K562 (cell line): ENCODE results near the gene PPP1R3E. TPM values are rescaled to one million over a fixed set of nuclear protein-coding genes. Genes with fewer than 3 reads are reported as not detected.

Experiments
- BACH1 ChIP-seq: fragments of 200-800 bp; sonication (Bioruptor generic); IDR thresholded peaks from 2 replicates; pipeline ENCODE4 v1.6.1; 2016; ENCODE audit warnings: missing genetic modification characterization, missing compliant biosample characterization
- CHD1 ChIP-seq: fragments of 200-600 bp; sonication (generic); IDR thresholded peaks from one replicate; pipeline ENCODE4 v1.6.1; 2012; ENCODE audit warnings: mild to moderate bottlenecking, moderate library complexity, low read length, inconsistent platforms
- CHD4 ChIP-seq: fragments of 200-600 bp; sonication (generic); IDR thresholded peaks from 3 replicates; pipeline ENCODE4 v1.6.1; 2012; ENCODE audit warnings: low read depth, mild to moderate bottlenecking, mixed read lengths, low read length, inconsistent platforms; ENCODE audit not compliant: insufficient read depth, insufficient replicate concordance, poor library complexity, severe bottlenecking
- FOXA1 ChIP-seq: fragments of 450-650 bp; IDR thresholded peaks from 2 replicates; pipeline ENCODE4 v1.6.1; 2016; ENCODE audit warnings: mild to moderate bottlenecking, borderline replicate concordance
- HEY1 ChIP-seq: fragments of 250-450 bp; sonication (Bioruptor Pico); IDR thresholded peaks from 2 replicates; pipeline ENCODE4 v1.5.0; 2020; ENCODE audit warnings: mild to moderate bottlenecking, moderate library complexity, borderline replicate concordance
- MEIS2 ChIP-seq: fragments of 450-650 bp; IDR thresholded peaks from 2 replicates; pipeline ENCODE4 v1.6.1; 2014; ENCODE audit warnings: mild to moderate bottlenecking; ENCODE audit not compliant: partially characterized antibody
- TEAD1 ChIP-seq, 2 experiments: fragments of 450-650 bp in 1 of 2; sonication (generic) in 1 of 2; formaldehyde crosslinking; IDR thresholded peaks; 2 replicates each; pipeline versions ENCODE4 v1.4.0 to v1.8.0; 2020 to 2022; ENCODE audit warnings: mild to moderate bottlenecking in 2 of 2, missing genetic modification reagents in 1 of 2
- XRCC5 ChIP-seq: fragments of 200-400 bp; formaldehyde crosslinking; IDR thresholded peaks from 2 replicates; pipeline ENCODE4 v1.6.1; 2017; ENCODE audit warnings: low read depth, mild to moderate bottlenecking, low read length
- ZNF24 ChIP-seq: fragments of 450-650 bp; IDR thresholded peaks from 2 replicates; pipeline ENCODE4 v1.6.1; 2016
- ZNF263 ChIP-seq: sonication (generic); formaldehyde crosslinking; IDR thresholded peaks from 2 replicates; pipeline ENCODE4 v1.8.0; 2022; ENCODE audit warnings: mild to moderate bottlenecking, missing genetic modification reagents, borderline replicate concordance
- ZNF717 ChIP-seq: fragments of 250-450 bp; sonication (Bioruptor Pico); IDR thresholded peaks from 2 replicates; pipeline ENCODE4 v1.5.0; 2021
- ZZZ3 ChIP-seq: fragments of 450-650 bp; IDR thresholded peaks from 2 replicates; pipeline ENCODE4 v1.6.1; 2016; ENCODE audit warnings: antibody characterized with exemption, mild to moderate bottlenecking, moderate library complexity
- polyA plus RNA-seq, 8 experiments: library from polyadenylated mRNA; depleted of rRNA in 4 of 8; stranded (reverse) in 5 of 8; unstranded in 3 of 8; fragments of >200 nt; fragmentation: Nextera tagmentation in 2 of 8; fragmentation: Illumina TruSeq in 1 of 8; extraction: Ambion mirVana in 2 of 8; extraction: Trizol in 1 of 8; gene quantifications; 2 replicates each; pipeline versions ENCODE4 v1.2.1 to v1.2.3, GENCODE V29; 2011 to 2014; ENCODE audit warnings: inconsistent platforms in 1 of 8, missing spikeins in 1 of 8
- total RNA-seq, 7 experiments: library from RNA; depleted of rRNA in 6 of 7; stranded (reverse); fragments of >200 nt in 6 of 7; fragmentation: Illumina TruSeq in 2 of 7; extraction: Trizol in 2 of 7; gene quantifications; 2 replicates each; pipeline versions ENCODE4 v1.2.1 to v1.2.3, GENCODE V29; 2011 to 2021; ENCODE audit warnings: low replicate concordance in 1 of 7
- TF ChIP-seq, protein P1 (sequence below): sonication (generic); formaldehyde crosslinking; IDR thresholded peaks from 2 replicates; pipeline ENCODE4 v1.8.1; 2023; ENCODE audit warnings: missing genetic modification reagents, mild to moderate bottlenecking, borderline replicate concordance
- TF ChIP-seq, protein P2 (sequence below): IDR thresholded peaks from 3 replicates; pipeline ENCODE4 v1.6.1; 2011; ENCODE audit warnings: borderline replicate concordance, mild to moderate bottlenecking; ENCODE audit not compliant: insufficient read length, insufficient read depth
- TF ChIP-seq, protein P3 (sequence below): sonication (generic); formaldehyde crosslinking; IDR thresholded peaks from 2 replicates; pipeline ENCODE4 v1.8.0; 2022; ENCODE audit warnings: mild to moderate bottlenecking, low read depth, missing genetic modification reagents
- TF ChIP-seq, protein P4 (sequence below): fragments of 250-450 bp; sonication (Bioruptor Pico); IDR thresholded peaks from 2 replicates; pipeline ENCODE4 v1.9.0; 2021; ENCODE audit warnings: mild to moderate bottlenecking

PPP1R3E gene
- total and polyA plus RNA-seq, 9 of the 15 experiments (the other 6 are each of a cell fraction or from before 2014, with no cell fraction given) = 3.2 to 18.4 (median 7.6) TPM

DNA sequence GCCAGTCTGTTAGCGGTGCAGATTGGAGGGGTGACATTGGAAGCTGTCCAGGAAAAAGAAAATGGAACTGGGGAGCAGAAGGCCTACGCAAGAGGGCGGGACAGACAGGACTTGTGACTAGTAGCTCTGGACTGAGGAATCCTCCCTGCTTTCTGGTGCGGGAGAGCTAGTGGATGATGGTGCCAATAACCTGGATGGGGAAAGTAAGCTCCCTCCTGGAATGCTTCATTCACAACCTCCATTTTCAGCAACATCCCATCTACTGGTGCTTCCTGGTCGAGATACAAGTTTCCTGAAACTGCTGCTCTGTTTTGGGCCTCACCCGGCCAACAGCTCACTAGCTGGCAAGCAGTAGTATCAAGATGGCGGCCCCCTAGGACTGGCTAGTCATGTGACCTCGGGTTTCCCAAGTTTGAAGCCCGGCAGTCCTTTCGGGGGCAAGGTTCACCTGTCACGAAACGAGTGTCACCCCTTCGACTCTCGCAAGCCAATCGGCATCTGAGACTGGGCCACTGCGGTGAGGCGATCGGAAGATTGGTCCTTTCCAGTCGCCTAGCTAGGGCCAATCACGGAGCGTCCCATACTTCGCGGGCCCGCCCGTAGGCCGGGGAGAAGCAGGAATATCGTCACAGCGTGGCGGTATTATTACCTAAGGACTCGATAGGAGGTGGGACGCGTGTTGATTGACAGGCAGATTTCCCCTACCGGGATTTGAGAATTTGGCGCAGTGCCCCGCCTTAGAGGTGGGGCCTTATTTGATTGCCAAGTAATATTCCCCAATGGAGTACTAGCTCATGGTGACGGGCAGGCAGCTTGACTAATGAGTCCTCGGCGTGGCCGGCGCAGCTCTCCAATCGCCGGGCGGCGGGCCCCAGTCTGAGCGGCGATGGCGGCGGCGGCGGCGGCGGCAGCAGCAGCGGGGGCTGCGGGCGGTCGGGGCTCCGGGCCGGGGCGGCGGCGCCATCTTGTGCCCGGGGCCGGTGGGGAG is 18.2 kb upstream of the PPP1R3E start, which contains the start of gene PABPN1 (continued):
- TF ChIP-seq MEIS2 (peak; percentile 94), HEY1 (CRISPR knock-in tag) (no peak; the same call in 1 of the 2 replicates), BACH1 (peak; percentile 61; the same call in 1 of the 2 replicates), CHD4 (no peak), ZNF263 (CRISPR knock-in tag) (no peak; the same call in 1 of the 2 replicates), TEAD1 (CRISPR knock-in tag; IDR thresholded peaks at IDR 0.05) (no peak; a peak in 2 of 4 replicates), FOXA1 (no peak), ZNF717 (CRISPR knock-in tag) (no peak), CHD1 (peak; percentile 72), XRCC5 (peak; percentile 50; the same call in 1 of the 2 replicates), ZZZ3 (no peak), ZNF24 (no peak)
- TF ChIP-seq, protein P1, sequence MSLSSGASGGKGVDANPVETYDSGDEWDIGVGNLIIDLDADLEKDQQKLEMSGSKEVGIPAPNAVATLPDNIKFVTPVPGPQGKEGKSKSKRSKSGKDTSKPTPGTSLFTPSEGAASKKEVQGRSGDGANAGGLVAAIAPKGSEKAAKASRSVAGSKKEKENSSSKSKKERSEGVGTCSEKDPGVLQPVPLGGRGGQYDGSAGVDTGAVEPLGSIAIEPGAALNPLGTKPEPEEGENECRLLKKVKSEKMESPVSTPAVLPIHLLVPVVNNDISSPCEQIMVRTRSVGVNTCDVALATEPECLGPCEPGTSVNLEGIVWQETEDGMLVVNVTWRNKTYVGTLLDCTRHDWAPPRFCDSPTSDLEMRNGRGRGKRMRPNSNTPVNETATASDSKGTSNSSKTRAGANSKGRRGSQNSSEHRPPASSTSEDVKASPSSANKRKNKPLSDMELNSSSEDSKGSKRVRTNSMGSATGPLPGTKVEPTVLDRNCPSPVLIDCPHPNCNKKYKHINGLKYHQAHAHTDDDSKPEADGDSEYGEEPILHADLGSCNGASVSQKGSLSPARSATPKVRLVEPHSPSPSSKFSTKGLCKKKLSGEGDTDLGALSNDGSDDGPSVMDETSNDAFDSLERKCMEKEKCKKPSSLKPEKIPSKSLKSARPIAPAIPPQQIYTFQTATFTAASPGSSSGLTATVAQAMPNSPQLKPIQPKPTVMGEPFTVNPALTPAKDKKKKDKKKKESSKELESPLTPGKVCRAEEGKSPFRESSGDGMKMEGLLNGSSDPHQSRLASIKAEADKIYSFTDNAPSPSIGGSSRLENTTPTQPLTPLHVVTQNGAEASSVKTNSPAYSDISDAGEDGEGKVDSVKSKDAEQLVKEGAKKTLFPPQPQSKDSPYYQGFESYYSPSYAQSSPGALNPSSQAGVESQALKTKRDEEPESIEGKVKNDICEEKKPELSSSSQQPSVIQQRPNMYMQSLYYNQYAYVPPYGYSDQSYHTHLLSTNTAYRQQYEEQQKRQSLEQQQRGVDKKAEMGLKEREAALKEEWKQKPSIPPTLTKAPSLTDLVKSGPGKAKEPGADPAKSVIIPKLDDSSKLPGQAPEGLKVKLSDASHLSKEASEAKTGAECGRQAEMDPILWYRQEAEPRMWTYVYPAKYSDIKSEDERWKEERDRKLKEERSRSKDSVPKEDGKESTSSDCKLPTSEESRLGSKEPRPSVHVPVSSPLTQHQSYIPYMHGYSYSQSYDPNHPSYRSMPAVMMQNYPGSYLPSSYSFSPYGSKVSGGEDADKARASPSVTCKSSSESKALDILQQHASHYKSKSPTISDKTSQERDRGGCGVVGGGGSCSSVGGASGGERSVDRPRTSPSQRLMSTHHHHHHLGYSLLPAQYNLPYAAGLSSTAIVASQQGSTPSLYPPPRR (CRISPR knock-in tag) = no peak
- TF ChIP-seq, protein P2, sequence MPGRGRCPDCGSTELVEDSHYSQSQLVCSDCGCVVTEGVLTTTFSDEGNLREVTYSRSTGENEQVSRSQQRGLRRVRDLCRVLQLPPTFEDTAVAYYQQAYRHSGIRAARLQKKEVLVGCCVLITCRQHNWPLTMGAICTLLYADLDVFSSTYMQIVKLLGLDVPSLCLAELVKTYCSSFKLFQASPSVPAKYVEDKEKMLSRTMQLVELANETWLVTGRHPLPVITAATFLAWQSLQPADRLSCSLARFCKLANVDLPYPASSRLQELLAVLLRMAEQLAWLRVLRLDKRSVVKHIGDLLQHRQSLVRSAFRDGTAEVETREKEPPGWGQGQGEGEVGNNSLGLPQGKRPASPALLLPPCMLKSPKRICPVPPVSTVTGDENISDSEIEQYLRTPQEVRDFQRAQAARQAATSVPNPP = no peak
- TF ChIP-seq, protein P3, sequence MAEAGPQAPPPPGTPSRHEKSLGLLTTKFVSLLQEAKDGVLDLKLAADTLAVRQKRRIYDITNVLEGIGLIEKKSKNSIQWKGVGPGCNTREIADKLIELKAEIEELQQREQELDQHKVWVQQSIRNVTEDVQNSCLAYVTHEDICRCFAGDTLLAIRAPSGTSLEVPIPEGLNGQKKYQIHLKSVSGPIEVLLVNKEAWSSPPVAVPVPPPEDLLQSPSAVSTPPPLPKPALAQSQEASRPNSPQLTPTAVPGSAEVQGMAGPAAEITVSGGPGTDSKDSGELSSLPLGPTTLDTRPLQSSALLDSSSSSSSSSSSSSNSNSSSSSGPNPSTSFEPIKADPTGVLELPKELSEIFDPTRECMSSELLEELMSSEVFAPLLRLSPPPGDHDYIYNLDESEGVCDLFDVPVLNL (CRISPR knock-in tag) = 0 out of 2 replicates have a peak, but pooled peaks have one; percentile 78
- TF ChIP-seq, protein P4, sequence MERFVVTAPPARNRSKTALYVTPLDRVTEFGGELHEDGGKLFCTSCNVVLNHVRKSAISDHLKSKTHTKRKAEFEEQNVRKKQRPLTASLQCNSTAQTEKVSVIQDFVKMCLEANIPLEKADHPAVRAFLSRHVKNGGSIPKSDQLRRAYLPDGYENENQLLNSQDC (CRISPR knock-in tag) = peak; percentile 79; the same call in 1 of the 2 replicates
